A549 treated with DMSO at 1 μM for 4 hours (cell line): ENCODE results near the gene EEF1A1. TPM values are rescaled to one million over a fixed set of nuclear protein-coding genes. Genes with fewer than 3 reads are reported as not detected.

Experiments used
- total RNA-seq: library from RNA; stranded (reverse); fragments of 200-300 nt; extraction: Qiagen RNA extraction; gene quantifications from 5 replicates; pipeline ENCODE4 v1.2.3, GENCODE V29; 2022; ENCODE audit warnings: low read depth

Gene EEF1A1
- 7,709 to 8,283 TPM (median 7,930 TPM) in 5 replicates for total RNA-seq

GRCh38 chr6:73520688-73521350 is at the start of gene EEF1A1:
Gene EEF1A1, minus strand, starts transcription at chr6:73521032. Its CDS starts 1,006 bp downstream, at chr6:73520026.

Other genes starting within 250 kb of the EEF1A1 start
- not detected in 5 replicates for gene DPPA5, start 166.8 kb downstream of the EEF1A1 start, total RNA-seq
- not detected in 5 replicates for gene KHDC3L, start 158.4 kb downstream of the EEF1A1 start, total RNA-seq
- gene OOEP, start 151.1 kb downstream of the EEF1A1 start, total RNA-seq: not detected in 5 replicates
- not detected in 5 replicates for gene DDX43, start 126.2 kb downstream of the EEF1A1 start, total RNA-seq
- 4.5 to 7.5 TPM (median 6.8 TPM) in 5 replicates for gene CGAS, start 68.7 kb downstream of the EEF1A1 start, total RNA-seq
- gene MTO1, start 59.3 kb downstream of the EEF1A1 start, total RNA-seq: 10.1 to 12.9 TPM (median 12.0 TPM) in 5 replicates
- gene SLC17A5, start 133.0 kb upstream of the EEF1A1 start, total RNA-seq: 8.8 to 10.6 TPM (median 9.2 TPM) in 5 replicates
- 23.1 to 42.9 TPM (median 32.3 TPM) in 5 replicates for gene CD109, start 175.2 kb upstream of the EEF1A1 start, total RNA-seq